ENCODE measurements around the gene KPNA2. TPM values are rescaled to one million over a fixed set of nuclear protein-coding genes. Genes with fewer than 3 reads are reported as not detected.

KPNA2 gene
- total and polyA plus RNA-seq, 2 of the 13 experiments (the other 11 are each of a cell fraction or from before 2014, with no cell fraction given) = 111 to 305 TPM

DNA sequence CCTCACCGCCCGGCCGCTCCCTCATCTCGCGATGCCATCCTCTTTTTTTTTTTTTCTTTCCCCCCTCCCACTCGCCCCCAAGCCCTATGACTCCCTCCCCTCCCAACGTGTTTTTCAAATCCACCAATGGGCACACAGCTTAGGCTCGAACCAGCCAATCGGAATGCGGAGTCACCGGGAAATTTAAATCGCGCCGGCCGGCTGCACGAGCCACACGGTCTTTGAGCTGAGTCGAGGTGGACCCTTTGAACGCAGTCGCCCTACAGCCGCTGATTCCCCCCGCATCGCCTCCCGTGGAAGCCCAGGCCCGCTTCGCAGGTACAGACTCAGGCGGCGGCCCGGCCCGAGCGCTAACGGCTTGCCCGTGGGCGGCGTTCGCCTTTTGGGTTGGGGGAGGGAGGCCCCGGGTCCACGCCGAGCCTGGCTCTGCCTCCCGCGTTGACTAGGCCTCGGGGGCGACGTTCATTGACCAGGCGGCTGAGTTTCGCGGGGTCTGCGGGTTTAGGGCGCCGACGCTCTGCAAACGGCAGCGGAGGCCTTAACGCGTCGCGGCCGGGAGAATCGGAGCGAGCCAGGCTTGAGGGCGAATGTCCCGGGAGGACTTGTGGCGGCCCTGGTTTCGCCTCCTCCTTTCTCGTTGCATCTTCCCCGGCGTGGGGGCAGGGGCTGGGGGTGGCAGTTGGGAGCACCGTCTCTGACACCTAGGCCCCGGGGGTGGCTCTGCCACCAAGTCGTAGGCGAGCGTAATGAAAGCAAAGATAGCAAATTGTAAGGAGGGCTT lies at the start of gene KPNA2 (continued):
- TF ChIP-seq TEF (CRISPR knock-in tag; IDR thresholded peaks at IDR 0.05) (peak; percentile 75), MAFG (CRISPR knock-in tag; IDR thresholded peaks at IDR 0.05) (no peak), ZNF562 (CRISPR knock-in tag; IDR thresholded peaks at IDR 0.05; ENCODE audit: borderline replicate concordance) (no peak), CHCHD3 (CRISPR knock-in tag; IDR thresholded peaks at IDR 0.05) (peak; percentile 93; the same call in 1 of the 2 replicates), ZBTB4 (CRISPR knock-in tag; IDR thresholded peaks at IDR 0.05; ENCODE audit: borderline replicate concordance) (peak; percentile 59; the same call in 1 of the 2 replicates), LCORL (IDR thresholded peaks at IDR 0.05) (0 out of 2 replicates have a peak, but pooled peaks have one; percentile 47), LCORL (CRISPR knock-in tag; IDR thresholded peaks at IDR 0.05) (peak; percentile 87), ZFAT (CRISPR knock-in tag; conservative IDR thresholded peaks at IDR 0.05) (0 out of 2 replicates have a peak, but pooled peaks have one; percentile 78), ZFP36 (IDR thresholded peaks at IDR 0.05; ENCODE audit: borderline replicate concordance, low read depth, low read length, partially characterized antibody) (no peak), HNRNPLL (IDR thresholded peaks at IDR 0.05; ENCODE audit: low read depth, low read length, poor library complexity, severe bottlenecking) (peak; percentile 84), ZNF3 (CRISPR knock-in tag; IDR thresholded peaks at IDR 0.05) (peak; percentile 37; the same call in 1 of the 2 replicates), HES4 (CRISPR knock-in tag; IDR thresholded peaks at IDR 0.05; ENCODE audit: borderline replicate concordance) (peak; percentile 93; the same call in 1 of the 2 replicates), ATRX (CRISPR knock-in tag; IDR thresholded peaks at IDR 0.05; ENCODE audit: borderline replicate concordance) (no peak), SIX4 (CRISPR knock-in tag; IDR thresholded peaks at IDR 0.05) (no peak), ZBTB33 (CRISPR knock-in tag; IDR thresholded peaks at IDR 0.05) (no peak), TCF12 (IDR thresholded peaks at IDR 0.05) (no peak), TCF12 (CRISPR knock-in tag; IDR thresholded peaks at IDR 0.05) (no peak; the same call in 1 of the 2 replicates), SUZ12 (IDR thresholded peaks at IDR 0.05; ENCODE audit: low read depth, low read length) (no peak), ZNF234 (CRISPR knock-in tag; conservative IDR thresholded peaks at IDR 0.05) (0 out of 2 replicates have a peak, but pooled peaks have one; percentile 19), STAT5B (CRISPR knock-in tag; IDR thresholded peaks at IDR 0.05) (no peak), CC2D1A (CRISPR knock-in tag; IDR thresholded peaks at IDR 0.05) (peak; percentile 87; the same call in 1 of the 2 replicates)
- TF ChIP-seq, protein P1, sequence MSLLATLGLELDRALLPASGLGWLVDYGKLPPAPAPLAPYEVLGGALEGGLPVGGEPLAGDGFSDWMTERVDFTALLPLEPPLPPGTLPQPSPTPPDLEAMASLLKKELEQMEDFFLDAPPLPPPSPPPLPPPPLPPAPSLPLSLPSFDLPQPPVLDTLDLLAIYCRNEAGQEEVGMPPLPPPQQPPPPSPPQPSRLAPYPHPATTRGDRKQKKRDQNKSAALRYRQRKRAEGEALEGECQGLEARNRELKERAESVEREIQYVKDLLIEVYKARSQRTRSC (CRISPR knock-in tag; IDR thresholded peaks at IDR 0.05; ENCODE audit: low read depth) = peak; percentile 75; the same call in 1 of the 2 replicates
- TF ChIP-seq, protein P2, sequence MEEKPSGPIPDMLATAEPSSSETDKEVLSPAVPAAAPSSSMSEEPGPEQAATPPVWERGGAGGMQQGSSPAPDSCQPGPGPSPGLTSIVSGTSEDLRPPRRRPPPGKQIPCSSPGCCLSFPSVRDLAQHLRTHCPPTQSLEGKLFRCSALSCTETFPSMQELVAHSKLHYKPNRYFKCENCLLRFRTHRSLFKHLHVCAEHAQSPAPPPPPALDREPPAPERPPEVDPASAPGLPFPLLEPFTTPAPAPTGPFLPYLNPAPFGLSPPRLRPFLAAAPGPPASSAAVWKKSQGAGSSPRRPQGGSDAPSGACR (CRISPR knock-in tag; IDR thresholded peaks at IDR 0.05) = peak; percentile 80

All from HepG2 (cell line).